HFF-Myc (cell line): ENCODE results near the gene ARL16.

Source experiments
- DNase-seq: peaks from one replicate; pipeline ENCODE4 v3.0.0-alpha.2; 2011; ENCODE audit warnings: low read depth; ENCODE audit errors: extremely low read depth
- H3K4me3 ChIP-seq: replicated peaks from 2 replicates; pipeline ENCODE4 v1.5.1; 2011; ENCODE audit warnings: low read depth, mild to moderate bottlenecking, control low read depth, low read length
- TF ChIP-seq, protein P1 (sequence below): IDR thresholded peaks from 2 replicates; pipeline ENCODE4 v1.5.1; 2012; ENCODE audit warnings: mild to moderate bottlenecking, low read depth, low read length, control low read depth; ENCODE audit errors: missing control alignments

The ARL16 gene

GRCh38 chr17:81686614-81687013 is 3.0 kb upstream of the ARL16 start:
- no peak for DNase-seq
- TF ChIP-seq, protein P1, sequence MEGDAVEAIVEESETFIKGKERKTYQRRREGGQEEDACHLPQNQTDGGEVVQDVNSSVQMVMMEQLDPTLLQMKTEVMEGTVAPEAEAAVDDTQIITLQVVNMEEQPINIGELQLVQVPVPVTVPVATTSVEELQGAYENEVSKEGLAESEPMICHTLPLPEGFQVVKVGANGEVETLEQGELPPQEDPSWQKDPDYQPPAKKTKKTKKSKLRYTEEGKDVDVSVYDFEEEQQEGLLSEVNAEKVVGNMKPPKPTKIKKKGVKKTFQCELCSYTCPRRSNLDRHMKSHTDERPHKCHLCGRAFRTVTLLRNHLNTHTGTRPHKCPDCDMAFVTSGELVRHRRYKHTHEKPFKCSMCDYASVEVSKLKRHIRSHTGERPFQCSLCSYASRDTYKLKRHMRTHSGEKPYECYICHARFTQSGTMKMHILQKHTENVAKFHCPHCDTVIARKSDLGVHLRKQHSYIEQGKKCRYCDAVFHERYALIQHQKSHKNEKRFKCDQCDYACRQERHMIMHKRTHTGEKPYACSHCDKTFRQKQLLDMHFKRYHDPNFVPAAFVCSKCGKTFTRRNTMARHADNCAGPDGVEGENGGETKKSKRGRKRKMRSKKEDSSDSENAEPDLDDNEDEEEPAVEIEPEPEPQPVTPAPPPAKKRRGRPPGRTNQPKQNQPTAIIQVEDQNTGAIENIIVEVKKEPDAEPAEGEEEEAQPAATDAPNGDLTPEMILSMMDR = no peak
- no peak overlapping the region for H3K4me3 ChIP-seq

DNA sequence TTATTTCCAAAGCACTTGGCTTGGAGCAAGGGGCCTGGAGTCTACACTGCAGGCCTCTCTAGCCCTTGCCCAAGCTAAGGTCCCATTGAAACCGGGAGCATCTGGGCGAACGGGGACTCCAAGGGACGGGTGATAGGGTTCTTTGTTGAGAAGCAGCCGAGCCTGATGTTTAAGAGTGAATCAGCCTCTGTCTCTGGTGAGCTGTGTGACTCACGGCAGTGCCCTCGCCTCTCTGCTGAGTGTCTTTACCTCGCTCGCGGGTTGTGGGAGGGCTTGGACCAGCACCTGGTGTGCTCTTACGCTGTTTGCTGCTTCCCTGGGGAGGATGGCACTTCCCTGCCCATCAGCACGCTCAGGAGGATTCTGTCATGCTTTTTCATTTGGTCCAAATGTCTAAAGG is 1.5 kb upstream of the ARL16 start:
- peak overlapping the region; percentile 96 for H3K4me3 ChIP-seq
- TF ChIP-seq, protein P1 = no peak
- DNase-seq = no peak

- peak overlapping the region; percentile 96 for H3K4me3 ChIP-seq
- DNase-seq = no peak
- TF ChIP-seq, protein P1 = no peak
Observed at GRCh38 chr17:81684442-81684911, 880 bp upstream of the ARL16 start.

DNA sequence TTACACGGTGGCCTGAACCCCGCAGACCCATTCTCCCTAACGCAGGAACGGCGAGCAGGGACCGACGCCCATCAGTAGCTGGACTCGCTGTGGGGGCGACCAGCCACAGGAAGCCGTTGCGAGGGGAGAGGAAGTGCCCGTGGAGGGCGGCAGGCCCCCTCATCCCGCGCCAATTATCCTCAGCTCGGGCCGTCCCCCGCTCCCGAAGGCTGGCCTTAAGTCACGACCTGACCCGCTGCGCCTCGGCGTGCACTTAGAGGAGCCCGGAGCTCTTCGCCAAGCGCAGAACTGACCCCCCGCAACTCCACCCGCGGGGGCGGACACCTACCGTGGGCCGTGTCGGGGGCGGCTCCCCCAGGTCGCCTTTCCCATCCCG is 401 bp downstream of the ARL16 start:
- peak overlapping the region; percentile 96 for H3K4me3 ChIP-seq
- TF ChIP-seq, protein P1 = no peak
- no peak for DNase-seq

GRCh38 chr17:81682565-81683207 is 911 bp downstream of the ARL16 start:
- H3K4me3 ChIP-seq = peak overlapping the region; percentile 96
- no peak for DNase-seq
- TF ChIP-seq, protein P1 = no peak

GRCh38 chr17:81681672-81682071 is 1.9 kb downstream of the ARL16 start:
- no peak overlapping the region for H3K4me3 ChIP-seq
- TF ChIP-seq, protein P1 = no peak
- no peak for DNase-seq

DNA sequence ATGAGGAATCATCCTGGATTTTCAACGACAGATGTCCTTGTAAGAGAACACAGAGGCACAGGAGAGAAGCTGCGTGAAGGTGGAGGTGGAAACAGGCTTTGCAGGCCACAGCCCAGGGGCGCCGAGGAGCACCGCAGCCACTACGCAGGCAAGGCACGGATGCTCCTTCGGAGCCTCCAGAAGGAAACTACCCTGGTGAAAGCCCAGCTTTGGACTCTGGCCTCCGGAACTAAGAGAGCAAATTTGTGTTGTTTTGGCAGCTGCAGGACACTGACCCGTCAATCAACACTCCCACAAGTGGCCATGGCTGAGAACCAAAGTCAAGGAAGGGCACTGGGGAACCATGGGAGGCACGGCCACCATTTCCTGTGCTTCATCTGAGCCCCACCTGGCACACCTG is 3.4 kb downstream of the ARL16 start:
- DNase-seq = no peak
- H3K4me3 ChIP-seq = no peak overlapping the region
- TF ChIP-seq, protein P1 = no peak
